Right lobe of liver (tissue), 4 donors: ENCODE data around the gene ZMYM4.

Experiments
- POLR2A ChIP-seq: fragments of 450-650 bp; IDR thresholded peaks from one replicate; pipeline ENCODE4 v1.6.1; 2017; ENCODE audit warnings: antibody characterized with exemption, mild to moderate bottlenecking
- TF ChIP-seq, protein P1 (sequence below), 4 donors: fragments of 200-600 bp in 3 of 4; fragments of 450-650 bp in 1 of 4; IDR thresholded peaks; one replicate each; pipeline versions ENCODE4 v1.5.1 to v1.8.0; 2016 to 2022; ENCODE audit warnings: antibody characterized with exemption in 4 of 4, mild to moderate bottlenecking in 2 of 4
- donor health status: DM: no; HTN: no; CAD: no.
- donor health status: DM: no; HTN: no; CAD: no.
- donor health status: DM: no; HTN: yes; CAD: no.

DNA sequence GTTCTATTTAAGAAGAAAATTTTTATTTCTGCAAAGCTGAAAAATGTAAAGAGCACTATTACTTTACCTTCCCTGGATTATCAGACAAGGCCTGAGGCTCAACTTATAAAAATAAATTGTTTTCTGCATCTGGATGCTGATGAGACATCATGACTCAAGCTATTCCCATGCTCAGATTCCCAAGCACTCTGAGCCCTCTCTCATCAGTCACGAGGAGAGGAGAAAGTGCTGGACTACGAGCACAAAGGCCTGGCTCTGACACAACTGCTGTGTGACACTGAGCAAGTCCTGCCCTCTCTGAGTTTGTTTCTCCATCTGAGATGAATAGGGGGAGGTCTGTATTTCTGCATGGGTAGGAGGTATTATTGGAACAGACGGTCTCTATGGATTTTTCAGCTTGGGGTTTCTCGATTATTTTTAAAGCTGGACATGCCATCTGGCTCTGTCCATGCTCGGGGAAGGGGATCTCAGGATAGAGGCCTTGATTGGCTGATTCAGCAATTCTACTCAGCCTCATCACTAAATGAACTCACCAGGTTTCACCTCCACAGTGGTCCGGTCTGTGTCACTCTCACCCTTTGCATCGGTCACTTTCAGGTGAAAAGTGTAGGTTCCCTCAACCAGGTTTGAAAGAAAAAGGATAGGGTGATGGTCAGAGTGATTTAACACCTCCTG is 181.0 kb downstream of the ZMYM4 start:
- TF ChIP-seq, protein P1, sequence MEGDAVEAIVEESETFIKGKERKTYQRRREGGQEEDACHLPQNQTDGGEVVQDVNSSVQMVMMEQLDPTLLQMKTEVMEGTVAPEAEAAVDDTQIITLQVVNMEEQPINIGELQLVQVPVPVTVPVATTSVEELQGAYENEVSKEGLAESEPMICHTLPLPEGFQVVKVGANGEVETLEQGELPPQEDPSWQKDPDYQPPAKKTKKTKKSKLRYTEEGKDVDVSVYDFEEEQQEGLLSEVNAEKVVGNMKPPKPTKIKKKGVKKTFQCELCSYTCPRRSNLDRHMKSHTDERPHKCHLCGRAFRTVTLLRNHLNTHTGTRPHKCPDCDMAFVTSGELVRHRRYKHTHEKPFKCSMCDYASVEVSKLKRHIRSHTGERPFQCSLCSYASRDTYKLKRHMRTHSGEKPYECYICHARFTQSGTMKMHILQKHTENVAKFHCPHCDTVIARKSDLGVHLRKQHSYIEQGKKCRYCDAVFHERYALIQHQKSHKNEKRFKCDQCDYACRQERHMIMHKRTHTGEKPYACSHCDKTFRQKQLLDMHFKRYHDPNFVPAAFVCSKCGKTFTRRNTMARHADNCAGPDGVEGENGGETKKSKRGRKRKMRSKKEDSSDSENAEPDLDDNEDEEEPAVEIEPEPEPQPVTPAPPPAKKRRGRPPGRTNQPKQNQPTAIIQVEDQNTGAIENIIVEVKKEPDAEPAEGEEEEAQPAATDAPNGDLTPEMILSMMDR (IDR thresholded peaks at IDR 0.05) = no peak
- no peak for TF ChIP-seq POLR2A
